GM12892 (cell line): ENCODE results near the gene NRN1L.
A peak's percentile ranks its signal among the peaks of the same experiment; 100 is the strongest.

Source experiments
- POLR2A ChIP-seq: IDR thresholded peaks from 2 replicates; pipeline ENCODE4 v1.6.1; 2011; ENCODE audit warnings: low read depth, low read length, control low read depth
- POLR2AphosphoS5 ChIP-seq: IDR thresholded peaks from 2 replicates; pipeline ENCODE4 v1.6.1; 2011; ENCODE audit warnings: low read depth, low read length, control low read depth

GRCh38 chr16:67872631-67873434 is 11.9 kb upstream of the NRN1L start, which contains the start of gene EDC4:
- TF ChIP-seq POLR2A (peak; percentile 74), POLR2AphosphoS5 (peak; percentile 65)
